GM21825 (cell line): Measurements from ENCODE around the gene ZBTB43.
A peak's percentile ranks its signal among the peaks of the same experiment; 100 is the strongest.

Experiments
- ATAC-seq: cut with Tn5 transposase; IDR thresholded peaks from one replicate; pipeline ENCODE4 v1.9.1; 2021; ENCODE audit warnings: mild to moderate bottlenecking, moderate library complexity; ENCODE audit not compliant: unreplicated experiment

Gene ZBTB43

DNA sequence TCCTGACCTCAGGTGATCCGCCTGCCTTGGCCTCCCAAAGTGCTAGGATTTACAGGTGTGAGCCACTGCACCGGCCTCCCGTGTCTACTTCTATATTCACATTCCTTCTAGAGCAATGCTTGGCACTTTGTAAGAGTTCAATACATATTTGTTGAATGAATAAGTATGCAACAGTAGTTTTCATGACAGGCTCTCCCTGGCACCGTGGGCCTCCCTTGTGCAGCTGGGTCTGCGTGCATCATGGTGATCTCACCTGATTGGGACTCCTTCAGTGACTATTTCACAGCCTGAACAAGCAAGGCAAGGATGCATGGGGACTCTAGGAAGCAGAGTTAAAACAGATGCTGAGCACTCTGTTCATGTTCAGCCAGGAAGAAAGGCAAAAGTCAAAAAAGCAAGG lies 48.8 kb downstream of the ZBTB43 start:
- ATAC-seq = no peak

DNA sequence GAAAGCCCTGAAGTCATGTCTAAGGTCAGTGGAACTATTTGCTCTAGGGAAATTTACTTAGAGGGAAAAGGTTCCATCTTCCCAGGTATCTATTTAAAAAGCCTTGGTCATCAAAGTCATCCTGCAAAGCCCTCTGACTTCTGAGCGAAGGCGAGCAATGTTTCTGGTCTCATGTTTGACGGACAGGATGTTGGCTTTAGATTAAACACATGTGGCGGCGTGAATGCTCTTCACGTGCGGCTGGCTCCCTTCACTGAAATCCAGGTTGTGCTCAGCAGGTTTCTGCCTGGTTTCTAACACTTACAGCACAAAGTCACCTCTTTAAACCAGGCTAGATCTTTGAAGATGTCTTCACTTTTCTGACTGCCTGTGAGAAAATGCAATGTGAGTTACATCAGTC lies 49.9 kb downstream of the ZBTB43 start:
- no peak for ATAC-seq

DNA sequence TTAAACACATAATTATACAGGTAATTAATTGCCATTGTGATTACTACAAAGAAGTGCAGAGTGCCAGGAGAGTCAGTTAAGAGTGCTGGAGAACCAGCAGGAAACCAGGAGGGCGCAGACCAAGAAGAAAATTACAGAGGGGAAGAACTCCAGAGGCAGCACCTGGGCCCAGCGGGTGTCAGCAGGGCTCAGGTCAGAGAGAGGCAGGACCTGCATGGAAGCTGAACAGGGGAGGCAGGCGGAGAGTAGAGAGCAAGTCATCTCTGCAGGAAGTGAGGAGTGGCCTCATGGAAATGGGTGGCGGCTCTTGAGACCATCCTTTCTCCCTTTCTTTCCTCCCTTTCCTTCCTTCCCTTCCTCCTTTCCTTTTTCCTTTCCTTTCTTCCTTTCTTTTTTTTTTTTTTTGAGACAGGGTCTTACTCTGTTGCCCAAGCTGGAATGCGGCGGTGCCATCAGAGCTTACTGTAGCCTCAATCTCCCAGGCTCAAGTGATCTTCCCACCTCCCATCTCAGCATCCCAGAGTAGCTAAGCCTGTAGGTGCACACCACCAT lies 51.6 kb downstream of the ZBTB43 start:
- no peak for ATAC-seq

DNA sequence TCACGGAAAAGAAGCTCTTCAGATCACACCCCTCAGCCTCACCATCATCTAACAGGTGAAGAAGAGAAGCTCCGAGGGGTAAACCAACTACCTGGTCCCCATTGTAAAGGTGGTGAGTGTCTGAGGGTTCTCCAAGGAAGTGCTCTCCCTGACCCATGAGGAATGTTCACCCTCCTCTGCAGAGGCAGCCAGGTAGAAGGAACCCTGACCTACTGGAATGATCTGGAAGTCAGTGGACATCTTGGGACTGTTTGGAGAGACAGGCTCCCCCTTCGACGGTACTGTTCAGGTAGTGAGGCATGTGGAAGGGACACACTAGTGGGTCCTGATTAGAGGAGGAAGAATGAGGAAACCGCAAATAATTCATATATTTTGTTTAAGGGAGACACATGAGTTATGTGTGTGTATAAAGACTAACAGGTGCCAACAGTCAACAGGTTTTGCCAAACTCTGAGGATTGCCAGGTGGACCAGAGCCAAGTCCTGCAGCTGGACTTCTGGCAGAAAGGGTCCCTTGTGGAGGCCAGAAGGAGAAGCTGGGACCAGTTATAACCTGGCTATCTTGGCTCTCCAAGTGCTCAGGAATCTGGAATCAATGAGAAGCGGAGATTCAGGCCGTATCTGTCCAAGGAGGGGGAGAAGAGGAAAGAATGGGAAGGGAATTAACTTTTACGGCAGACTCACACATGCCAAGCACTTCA lies 52.6 kb downstream of the ZBTB43 start:
- ATAC-seq = no peak

DNA sequence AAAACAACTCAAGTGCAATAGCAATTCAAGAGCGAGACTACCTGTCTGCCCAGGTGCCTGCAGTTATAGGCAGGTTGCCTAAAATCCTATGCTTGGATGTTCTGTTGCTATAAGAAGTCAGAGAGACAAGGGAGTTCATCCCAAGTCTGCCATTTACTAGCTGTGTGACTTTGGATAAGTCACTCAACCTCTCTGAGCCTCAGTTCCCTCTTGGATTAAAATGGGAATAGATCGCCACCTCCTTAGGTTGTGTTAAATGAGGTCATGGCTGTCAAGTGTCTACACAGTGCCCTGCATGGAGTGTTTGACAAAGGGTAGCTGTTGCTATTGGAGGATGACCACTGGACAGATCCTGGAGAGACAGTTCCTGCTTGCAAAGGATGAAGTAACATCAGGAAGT lies 54.3 kb downstream of the ZBTB43 start:
- no peak for ATAC-seq

DNA sequence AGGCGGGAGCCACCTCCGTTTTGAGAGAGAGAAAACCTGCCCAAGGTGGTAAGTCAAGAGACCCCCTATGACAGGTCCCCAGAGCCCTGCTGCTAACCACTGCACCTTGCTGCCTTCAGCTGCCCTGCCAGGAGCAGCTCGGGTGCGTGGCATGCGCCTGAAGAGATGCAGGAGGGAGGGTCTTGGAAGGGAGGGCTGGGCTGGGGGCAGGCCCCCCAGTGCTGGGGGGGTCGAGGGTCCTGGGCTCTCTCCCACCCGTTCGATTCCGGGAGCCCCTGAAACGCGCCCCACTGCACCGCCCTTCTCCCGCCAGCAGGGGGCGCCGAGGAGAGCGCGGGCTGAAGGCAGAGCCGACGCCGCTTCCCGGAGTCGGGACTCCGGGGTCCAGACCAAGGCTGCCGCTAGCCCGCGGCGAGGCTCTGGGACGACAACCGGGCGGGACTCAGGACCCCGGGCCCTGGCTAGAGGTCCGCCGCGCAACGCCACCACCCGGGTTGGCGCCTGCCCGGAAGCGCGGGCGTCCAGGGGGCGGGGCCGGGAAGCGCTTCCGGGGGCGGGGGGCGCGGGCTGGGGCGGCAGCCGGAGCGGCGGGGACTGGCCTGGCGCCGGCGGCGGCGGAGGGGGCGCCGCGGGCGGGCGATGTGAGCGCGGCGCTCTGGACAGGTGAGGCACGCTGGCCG lies 55.4 kb downstream of the ZBTB43 start, which contains the start of gene ZBTB34:
TSS of gene ZBTB34 (plus strand) at position 563 of the 680 bp plus-strand sequence. CDS start 18,761 bp downstream, outside the sequence.
- peak; percentile 69 for ATAC-seq

DNA sequence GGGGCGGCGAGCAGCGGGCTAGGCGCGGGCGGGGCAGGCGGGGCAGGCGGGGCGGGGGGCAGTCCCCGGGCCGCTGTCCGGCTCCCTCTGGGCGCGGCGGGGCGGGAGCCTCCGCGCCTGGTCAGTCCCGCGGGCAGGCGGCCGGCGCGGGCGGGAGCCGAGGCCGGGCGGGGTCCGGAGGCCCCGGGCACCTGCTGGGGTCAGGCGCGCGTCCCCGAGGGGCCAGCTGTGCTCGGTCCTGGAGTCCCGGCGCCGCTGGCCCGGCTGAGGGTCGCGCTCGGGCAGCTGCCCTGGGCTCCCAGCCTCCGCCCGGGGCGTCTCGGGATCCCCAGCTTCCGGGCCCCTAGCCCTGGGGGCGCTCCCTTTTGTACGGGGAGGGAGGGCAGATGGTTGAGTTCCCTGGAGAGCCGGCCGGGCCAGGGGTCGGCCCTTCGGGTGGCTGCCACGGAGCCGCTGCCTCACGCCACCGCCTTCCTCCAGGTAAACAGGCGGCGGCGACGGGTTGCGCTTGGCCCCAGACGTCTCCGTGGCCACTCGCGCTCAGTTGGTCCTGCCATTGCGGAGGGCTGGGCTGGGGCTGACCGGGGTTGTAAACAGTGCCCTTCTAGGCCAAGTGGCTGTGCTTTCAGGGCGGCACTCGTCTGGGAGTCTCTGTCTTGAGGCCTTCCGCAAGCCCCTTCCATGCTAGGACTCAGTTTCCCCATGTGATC lies 56.1 kb downstream of the ZBTB43 start:
- peak; percentile 28 for ATAC-seq

DNA sequence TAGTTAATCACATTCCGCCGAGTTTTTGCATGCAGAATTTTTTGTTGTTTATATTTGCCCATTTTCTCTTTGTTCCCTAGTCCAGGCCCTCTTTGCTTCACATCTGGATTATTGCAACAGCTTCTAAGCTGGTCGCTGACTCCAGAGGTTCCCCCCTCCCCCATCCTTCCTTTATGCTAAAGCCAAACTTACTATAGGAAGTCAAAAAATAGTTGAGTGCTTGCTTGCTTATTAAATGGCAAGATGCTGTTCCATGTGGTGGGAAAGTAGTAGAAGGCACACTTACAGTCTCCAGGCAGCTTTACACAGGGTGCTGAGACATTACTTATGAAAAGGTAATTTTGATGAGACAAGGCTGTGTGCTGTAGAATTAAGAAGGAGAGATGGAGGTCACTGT lies 56.9 kb downstream of the ZBTB43 start:
- ATAC-seq = no peak

DNA sequence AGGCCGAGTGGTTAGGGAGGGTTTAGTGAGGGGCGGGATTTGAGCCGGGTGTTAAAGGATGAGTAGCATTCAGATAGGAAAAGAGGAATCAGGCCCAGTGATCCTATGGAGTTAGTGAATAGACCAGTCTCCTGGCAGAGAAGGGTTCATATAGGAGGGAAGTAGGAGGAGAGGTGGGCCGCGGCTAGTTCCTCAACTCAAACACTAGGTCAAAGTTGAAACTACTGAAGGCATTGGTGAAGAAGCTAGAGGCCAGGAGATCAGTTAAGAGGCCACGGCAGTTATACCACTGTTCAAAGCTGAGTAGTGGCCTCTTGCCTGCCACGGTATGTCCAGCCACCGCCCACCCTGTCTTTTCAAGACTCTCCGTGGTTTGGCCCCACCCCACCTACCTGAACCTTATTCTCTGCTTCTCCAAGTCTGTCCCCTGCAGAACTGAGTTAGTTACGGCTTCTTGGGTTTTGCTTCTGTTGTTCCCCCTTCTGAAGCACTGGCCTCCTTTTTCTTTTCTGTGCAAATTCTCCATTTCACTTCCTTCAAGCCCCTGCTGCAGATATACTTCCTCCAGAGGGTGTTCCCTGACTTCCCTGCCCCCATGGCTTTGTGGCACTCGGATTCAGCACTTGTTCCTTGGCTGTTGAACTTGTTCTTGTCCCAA lies 57.4 kb downstream of the ZBTB43 start:
- ATAC-seq = no peak

DNA sequence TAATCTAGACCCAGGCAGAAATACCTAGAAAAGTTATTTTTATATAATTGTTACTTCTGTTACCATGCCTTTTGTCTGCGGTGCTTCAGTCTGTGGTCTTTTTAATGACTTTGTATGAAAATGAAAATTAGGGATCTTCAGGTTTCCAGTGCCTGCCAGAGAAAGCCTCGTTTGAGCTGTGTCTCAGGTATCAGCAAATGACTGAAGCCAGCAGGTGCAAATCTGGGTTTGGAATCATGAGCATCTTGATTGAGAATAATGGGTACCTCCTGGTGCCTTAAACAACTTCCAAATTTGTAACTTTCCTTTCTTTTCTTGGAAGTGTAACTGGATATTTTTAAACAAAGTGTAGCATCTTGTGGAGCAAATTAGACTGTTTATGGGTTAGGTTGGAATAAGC lies 59.9 kb downstream of the ZBTB43 start:
- no peak for ATAC-seq

DNA sequence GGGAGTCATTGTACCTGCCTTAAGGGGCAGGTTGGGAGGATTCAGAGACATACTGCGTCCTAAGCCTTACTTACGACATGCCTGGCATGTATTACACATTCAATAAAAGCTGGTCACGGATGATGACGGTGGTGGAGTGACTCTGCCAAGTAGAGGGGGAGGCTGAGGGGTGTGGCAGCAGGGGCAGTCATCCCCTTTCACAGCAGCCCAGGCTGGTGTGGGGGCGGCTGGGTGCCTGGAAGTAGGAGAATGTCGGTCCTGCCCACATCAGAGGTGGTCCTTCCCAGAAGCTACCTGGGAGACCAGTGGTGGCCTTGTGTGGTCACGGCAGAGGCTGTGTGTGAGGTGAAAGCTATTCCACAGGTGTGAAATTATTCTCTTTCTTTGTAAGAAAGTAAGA lies 64.5 kb downstream of the ZBTB43 start:
- no peak for ATAC-seq

DNA sequence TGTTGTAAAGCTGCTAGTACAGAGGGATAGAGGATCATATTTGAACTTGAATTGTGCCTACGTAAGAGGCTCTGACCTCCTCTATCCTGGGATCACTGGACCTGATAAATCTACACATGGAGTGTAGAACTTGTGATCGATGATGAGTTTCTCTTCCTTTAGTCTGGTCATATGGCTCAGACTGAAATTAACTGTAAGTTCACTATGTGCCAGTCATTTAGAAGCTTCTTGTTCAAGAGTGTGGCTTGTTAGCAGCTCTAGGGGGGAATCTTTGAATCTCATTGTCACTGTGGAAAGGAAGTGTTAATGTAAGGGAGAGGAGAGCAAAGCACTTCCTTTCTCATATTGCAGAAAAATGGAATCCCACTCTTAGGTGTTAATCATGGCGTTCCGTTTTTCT lies 67.7 kb downstream of the ZBTB43 start:
- ATAC-seq = no peak

DNA sequence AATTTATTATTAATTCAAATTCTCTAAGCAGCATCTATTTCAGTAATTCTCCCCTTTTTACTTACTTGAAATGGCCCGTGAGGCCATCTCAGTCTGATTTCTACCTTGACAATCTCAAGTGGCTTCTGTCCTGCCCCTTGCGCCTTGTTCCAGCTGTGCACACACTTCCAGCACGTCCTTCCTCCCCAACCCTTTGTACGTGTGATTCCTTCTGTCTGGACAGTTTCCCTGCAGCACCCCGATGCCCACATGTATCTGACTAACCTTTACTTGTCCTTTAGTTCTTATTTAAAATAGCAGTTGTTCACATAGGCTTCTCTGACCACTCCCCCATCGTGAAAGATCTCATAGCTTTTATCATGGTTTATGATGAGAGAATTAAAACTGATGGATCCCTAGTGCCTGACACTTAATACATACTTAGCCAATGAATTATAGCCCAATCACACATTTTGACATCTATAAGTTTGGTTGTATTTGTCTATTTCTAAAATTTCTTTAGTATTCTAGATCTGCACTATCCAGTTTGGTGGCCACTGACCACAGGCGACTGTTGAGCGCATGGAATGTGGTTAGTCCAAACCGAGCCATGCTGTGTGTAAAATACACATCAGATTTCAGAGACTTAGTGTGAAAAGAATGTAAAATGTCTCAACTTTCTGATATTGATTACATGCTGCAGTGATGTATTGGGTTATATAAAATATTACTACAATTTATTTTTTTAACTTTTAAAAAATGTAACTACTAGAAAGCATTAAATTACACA lies 69.9 kb downstream of the ZBTB43 start:
- no peak for ATAC-seq

DNA sequence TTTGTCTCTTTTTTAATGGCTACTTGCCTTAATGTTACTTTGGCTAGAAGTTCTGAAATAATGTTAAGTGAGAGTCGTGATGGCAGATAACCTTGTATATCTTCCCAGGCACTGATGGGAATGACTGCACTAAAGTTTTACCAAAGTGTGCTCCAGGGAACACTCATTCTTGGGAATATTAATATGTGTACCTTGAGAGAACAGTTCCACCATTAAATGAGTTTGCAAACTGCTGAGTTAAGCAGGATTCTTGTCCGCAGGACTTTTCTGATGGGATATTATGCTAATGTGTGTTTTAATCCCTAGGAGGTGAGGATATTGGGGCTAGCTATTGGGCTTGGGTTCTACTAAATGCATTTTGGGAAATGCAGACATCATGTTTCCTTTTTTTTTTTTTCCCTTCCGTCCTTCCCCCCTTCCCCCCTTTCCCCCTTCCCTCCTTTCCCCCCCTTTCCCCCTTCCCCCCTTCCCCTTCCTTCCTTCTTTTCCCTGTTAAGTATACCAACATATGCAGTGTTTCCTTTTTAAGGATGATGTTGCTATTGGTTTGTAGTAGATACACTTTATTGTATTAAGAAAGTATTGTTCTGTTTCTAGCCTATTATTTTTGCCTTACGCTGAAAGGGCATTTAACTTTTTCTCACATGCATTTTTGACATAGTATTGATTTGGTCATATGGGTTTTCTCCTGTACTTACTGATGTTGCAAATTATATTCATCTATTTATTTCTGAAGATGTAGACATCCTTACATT lies 71.1 kb downstream of the ZBTB43 start:
- ATAC-seq = no peak

DNA sequence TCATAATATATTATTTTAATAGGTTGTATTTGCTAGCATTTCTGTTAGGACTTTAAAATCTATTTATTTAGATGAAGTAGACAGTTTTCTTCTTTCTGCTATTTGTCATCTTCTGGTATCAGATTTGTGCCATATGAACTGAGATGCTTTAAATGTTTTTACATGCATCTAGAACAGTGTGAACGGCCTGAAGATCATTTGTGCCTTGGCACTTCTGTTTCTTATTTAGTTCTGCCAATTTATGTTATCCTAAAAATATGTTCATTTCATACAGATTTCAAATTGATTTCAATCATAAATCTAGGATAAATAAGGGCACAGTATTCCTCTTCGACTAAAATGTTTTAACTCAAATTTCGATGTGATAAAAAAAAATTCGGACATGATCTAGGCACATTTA lies 71.7 kb downstream of the ZBTB43 start:
- ATAC-seq = no peak

DNA sequence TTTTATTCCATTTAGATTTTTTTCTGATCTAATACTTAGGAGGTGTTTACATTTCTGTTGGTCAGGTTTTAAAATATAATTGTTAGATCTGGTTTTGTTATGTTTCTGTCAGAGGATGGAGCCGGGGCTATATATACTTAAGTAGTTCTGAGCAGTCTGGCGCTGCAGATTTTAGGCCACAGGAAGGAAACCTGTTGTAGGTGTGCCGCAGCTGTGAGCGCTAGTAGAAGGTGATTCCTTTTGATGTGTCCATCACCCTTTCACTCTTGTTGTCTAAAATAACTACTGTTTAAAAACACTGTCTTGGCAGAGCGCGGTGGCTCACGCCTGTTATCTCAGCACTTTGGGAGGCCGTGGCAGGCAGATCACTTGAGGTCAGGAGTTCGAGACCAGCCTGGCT lies 72.6 kb downstream of the ZBTB43 start:
- ATAC-seq = no peak

DNA sequence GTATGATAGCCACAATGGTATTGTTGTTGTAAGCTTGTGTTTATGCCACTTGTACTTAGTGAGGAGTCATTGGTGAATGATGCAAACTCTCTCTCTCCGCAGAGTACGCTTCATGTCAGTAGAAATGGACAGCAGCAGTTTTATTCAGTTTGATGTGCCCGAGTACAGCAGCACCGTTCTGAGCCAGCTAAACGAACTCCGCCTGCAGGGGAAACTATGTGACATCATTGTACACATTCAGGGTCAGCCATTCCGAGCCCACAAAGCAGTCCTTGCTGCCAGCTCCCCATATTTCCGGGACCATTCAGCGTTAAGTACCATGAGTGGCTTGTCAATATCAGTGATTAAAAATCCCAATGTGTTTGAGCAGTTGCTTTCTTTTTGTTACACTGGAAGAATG lies 74.4 kb downstream of the ZBTB43 start:
- ATAC-seq = no peak

DNA sequence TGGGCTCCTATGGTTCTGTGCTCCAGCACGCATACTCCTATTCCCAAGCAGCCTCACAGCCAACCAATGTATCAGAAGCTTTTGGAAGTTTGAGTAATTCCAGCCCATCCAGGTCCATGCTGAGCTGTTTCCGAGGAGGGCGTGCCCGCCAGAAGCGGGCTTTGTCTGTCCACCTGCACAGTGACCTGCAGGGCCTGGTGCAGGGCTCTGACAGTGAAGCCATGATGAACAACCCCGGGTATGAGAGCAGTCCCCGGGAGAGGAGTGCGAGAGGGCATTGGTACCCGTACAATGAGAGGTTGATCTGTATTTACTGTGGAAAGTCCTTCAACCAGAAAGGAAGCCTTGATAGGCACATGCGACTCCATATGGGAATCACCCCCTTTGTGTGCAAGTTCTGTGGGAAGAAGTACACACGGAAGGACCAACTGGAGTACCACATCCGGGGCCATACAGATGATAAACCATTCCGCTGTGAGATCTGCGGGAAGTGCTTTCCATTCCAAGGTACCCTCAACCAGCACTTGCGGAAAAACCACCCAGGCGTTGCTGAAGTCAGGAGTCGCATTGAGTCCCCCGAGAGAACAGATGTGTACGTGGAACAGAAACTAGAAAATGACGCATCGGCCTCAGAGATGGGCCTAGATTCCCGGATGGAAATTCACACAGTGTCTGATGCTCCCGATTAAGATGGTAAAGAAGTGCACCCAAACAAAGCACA lies 75.5 kb downstream of the ZBTB43 start:
- no peak for ATAC-seq

DNA sequence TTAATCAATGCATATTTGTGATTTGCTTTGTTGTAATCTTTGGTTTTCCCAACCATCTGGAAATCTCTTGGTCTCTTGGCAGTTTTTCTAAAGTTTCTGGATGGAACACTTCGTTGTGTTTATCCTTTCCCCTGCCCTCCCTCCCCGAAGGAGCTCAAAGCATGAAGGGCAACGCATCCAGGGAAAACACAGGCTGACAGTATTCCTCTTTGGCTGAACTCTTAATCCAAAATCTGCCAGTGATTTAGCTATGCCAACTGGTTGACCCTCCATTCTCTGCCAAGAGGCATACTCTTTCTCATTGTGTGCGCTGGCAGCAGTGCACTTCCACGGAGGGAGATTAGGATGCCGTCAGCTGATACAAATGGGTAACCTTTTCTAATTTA lies 76.1 kb downstream of the ZBTB43 start:
- no peak for ATAC-seq
